Subcutaneous adipose tissue (tissue), 4 donors: ENCODE results near the gene ESYT3. TPM values are rescaled to one million over a fixed set of nuclear protein-coding genes. Genes with fewer than 3 reads are reported as not detected.

Experiments
- total RNA-seq, 4 donors: library from RNA; depleted of rRNA; stranded (reverse); fragments of >200 nt; gene quantifications; one replicate each; pipeline ENCODE4 v1.1.0, GENCODE V29; 2016
- TF ChIP-seq, protein P1 (sequence below): fragments of 450-650 bp; IDR thresholded peaks from one replicate; pipeline ENCODE4 v1.5.1; 2016; ENCODE audit warnings: low read depth, mild to moderate bottlenecking, control low read depth, antibody characterized with exemption, moderate library complexity

The ESYT3 gene
- total RNA-seq, 4 donors from 2014 or later: 0.17 to 0.44 TPM; not detected in 2

- TF ChIP-seq, protein P1, sequence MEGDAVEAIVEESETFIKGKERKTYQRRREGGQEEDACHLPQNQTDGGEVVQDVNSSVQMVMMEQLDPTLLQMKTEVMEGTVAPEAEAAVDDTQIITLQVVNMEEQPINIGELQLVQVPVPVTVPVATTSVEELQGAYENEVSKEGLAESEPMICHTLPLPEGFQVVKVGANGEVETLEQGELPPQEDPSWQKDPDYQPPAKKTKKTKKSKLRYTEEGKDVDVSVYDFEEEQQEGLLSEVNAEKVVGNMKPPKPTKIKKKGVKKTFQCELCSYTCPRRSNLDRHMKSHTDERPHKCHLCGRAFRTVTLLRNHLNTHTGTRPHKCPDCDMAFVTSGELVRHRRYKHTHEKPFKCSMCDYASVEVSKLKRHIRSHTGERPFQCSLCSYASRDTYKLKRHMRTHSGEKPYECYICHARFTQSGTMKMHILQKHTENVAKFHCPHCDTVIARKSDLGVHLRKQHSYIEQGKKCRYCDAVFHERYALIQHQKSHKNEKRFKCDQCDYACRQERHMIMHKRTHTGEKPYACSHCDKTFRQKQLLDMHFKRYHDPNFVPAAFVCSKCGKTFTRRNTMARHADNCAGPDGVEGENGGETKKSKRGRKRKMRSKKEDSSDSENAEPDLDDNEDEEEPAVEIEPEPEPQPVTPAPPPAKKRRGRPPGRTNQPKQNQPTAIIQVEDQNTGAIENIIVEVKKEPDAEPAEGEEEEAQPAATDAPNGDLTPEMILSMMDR: no peak
Measured at GRCh38 chr3:138473391-138473790, 39.0 kb downstream of the ESYT3 start.

GRCh38 chr3:138474163-138474562 lies 39.7 kb downstream of the ESYT3 start:
- TF ChIP-seq, protein P1: no peak

- TF ChIP-seq, protein P1: no peak
Measured at GRCh38 chr3:138476526-138476925, 42.1 kb downstream of the ESYT3 start.

- TF ChIP-seq, protein P1: no peak
Measured at GRCh38 chr3:138477120-138477519, 42.7 kb downstream of the ESYT3 start.

GRCh38 chr3:138477801-138478200 lies 43.4 kb downstream of the ESYT3 start:
- TF ChIP-seq, protein P1: no peak

DNA sequence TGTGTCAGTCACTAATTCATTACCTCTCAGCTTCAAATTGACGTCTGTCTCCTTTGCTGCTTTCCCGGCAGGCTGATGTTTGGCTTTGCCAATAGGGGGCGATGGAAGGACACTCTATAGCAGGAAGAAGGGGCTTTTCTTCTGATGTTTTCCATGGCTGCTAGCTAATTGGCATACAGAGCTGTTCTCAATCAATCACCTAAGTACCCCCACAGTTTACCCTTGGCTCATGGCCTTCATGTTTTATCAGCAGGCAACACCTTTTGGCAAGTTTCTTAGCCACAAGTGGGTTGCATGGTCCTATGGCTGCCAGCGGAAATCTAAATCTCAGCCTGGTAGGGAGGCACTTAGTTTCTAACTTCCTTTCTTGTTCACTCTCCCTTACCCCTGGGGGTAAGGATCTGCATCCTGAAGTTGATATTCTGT lies 45.0 kb downstream of the ESYT3 start:
- TF ChIP-seq, protein P1: no peak

DNA sequence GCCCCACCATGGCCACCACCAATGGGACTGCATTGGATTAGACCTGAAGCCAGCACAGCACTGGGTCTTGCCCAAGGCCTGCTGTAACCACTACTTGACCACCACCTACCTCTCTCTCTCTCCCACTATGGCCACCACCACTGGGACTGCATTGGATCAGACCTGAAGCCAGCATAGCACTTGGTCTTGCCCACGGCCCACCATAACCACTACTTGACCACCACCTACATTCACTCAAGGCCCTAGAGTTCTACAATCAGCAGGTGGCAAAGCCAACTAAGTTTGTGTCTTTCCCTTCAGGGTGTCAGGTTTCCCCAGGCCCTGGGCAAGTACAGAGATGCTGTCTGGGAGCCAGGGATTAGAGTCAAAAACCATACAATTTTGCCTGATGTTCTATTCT lies 57.6 kb downstream of the ESYT3 start:
- TF ChIP-seq, protein P1: no peak
